IPS-20b (cell line): ENCODE results near the gene NPNT.

Source experiments
- H3K27ac ChIP-seq: one replicate; pipeline ENCODE4 v1.5.1; 2013; ENCODE audit warnings: low read length
- H3K27me3 ChIP-seq: 2 replicates; pipeline ENCODE4 v1.6.1; 2013; ENCODE audit warnings: mild to moderate bottlenecking, low read length, inconsistent platforms; ENCODE audit not compliant: insufficient read depth
- H3K36me3 ChIP-seq: 2 replicates; pipeline ENCODE4 v1.6.1; 2013; ENCODE audit warnings: low read depth, mild to moderate bottlenecking, inconsistent platforms, low read length, moderate library complexity; ENCODE audit not compliant: insufficient read depth
- H3K4me1 ChIP-seq: 2 replicates; pipeline ENCODE4 v1.6.1; 2013; ENCODE audit warnings: mild to moderate bottlenecking, control low read depth, inconsistent platforms, low read length, moderate library complexity; ENCODE audit not compliant: insufficient read depth
- H3K4me3 ChIP-seq: 2 replicates; pipeline ENCODE4 v1.5.1; 2013; ENCODE audit warnings: mild to moderate bottlenecking, low read length, inconsistent platforms
- H3K9ac ChIP-seq: 2 replicates; pipeline ENCODE4 v1.6.1; 2013; ENCODE audit warnings: low read depth, mild to moderate bottlenecking, inconsistent platforms, low read length, moderate library complexity
- H3K9me3 ChIP-seq: 2 replicates; pipeline ENCODE4 v1.6.1; 2013; ENCODE audit warnings: mild to moderate bottlenecking, low read depth, low read length, inconsistent platforms; ENCODE audit not compliant: insufficient read depth

NPNT gene

DNA sequence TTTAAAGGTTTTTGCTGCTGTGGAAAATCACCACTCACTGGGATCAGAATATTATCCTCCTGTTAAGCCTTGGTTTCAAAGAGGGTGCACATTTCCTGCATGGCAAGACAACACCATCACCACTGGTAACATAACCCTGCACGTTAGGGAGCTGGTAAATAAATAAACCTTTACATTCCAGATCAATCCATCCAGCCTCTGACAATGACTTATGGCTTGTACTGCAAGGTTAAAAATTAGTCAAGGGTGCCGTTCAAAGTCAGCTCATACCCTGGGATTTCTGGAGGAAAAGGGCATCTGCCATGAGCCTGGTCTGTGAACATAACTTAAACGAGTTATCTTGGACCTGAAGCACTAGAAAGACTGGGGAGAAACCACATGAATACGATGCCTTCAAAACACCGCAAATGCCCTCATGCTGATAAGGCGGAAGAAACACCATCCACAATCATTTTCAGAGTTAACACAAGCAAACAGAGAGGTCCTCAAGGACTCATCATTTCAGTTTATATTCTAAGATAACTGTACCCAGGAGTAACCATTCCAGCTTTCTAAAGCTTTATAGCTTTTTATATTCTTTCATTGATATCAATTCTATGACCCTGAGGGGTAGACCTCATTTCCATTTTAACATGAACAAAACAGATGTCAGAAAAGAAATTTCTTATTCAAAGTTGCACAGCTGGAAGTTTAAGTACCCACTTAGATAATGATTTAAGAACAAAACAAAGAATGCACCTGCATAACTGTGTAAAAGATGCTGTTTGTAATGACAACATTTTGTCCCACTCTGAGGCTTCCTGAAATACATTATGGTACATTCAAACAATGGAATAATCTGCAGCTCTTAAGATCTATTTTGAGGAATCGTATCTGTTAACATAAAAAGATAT is 103.1 kb downstream of the NPNT start:
- H3K36me3 ChIP-seq, result no peaks in the 10 kb centered on the region

DNA sequence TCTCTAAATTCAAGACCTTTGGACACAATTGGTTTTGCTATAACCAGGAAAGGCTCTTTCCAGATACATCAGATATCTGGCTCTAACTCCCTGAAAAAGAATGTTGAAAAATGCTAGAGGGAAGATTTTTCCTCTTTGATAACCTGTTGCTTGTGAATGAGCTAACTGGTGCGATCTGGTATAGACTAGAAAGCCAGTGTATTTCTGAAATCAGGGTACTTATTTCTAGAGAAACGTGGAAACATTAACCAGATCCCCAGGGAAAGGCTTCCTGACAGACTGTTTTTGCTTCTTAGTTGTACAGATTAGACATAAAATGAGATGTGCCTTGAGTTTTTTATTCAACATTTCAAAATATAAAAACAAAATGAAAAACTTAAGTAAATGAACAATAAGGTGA is 107.7 kb downstream of the NPNT start:
- H3K27me3 ChIP-seq, result no peaks in the 10 kb centered on the region
- H3K4me1 ChIP-seq, result peaks cover 8% of the 10 kb centered on the region; the same call in 1 of the 2 replicates
- no peak overlapping the region for H3K27ac ChIP-seq

More for the DNA sequence above, 103.1 kb downstream of the NPNT start:
- Histone ChIP-seq H3K9me3 (no peaks in the 10 kb centered on the region), H3K4me1 (peaks cover 8% of the 10 kb centered on the region; the same call in 1 of the 2 replicates), H3K27me3 (no peaks in the 10 kb centered on the region), H3K27ac (no peak overlapping the region), H3K4me3 (no peak overlapping the region), H3K9ac (no peak overlapping the region)

DNA sequence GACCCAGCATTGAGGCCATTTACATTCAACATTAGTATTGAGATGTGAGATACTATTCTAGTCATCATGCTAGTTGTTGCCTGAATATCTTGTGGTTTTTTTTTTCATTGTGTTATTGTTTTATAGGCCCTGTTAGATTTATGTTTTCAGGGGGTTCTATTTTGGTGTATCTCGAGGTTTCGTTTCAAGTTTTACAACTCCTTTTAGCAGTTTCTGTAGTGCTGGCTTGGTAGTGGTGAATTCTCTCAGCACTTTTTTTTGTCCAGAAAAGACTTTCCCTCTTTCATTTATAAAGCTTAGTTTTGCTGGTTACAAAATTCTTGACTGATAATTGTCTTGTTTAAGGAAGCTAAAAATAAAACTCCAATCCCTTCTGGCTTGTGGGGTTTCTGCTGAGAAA is 115.5 kb downstream of the NPNT start:
- no peaks in the 10 kb centered on the region for H3K27me3 ChIP-seq
- H3K9ac ChIP-seq, result no peak overlapping the region
- no peak overlapping the region for H3K4me3 ChIP-seq
- no peaks in the 10 kb centered on the region; the same call in 1 of the 2 replicates for H3K9me3 ChIP-seq
- H3K27ac ChIP-seq, result no peak overlapping the region
- H3K36me3 ChIP-seq, result no peaks in the 10 kb centered on the region
- no peaks in the 10 kb centered on the region for H3K4me1 ChIP-seq

More for the DNA sequence above, 107.7 kb downstream of the NPNT start:
- Histone ChIP-seq H3K9me3 (no peaks in the 10 kb centered on the region), H3K4me3 (no peak overlapping the region), H3K9ac (no peak overlapping the region), H3K36me3 (no peaks in the 10 kb centered on the region)

DNA sequence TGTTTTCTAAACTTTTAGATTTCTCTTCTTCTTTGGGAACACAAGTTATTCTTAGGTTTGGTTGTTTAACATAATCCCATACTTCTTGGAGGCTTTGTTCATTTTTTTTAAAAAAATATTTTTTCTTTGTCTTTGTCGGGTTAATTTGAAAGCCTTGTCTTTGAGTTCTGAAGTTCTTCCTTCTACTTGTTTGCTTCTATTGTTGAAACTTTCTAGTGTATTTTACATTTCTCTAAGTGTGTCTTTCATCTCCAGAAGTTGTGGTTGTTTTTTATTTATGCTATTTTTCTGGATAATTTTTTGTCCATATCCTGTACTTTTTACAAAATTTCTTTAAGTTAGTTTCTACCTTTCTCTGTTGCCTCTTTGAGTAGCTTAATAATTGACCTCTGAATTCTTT is 116.1 kb downstream of the NPNT start:
- H3K27me3 ChIP-seq, result no peaks in the 10 kb centered on the region
- no peak overlapping the region for H3K27ac ChIP-seq
- no peak overlapping the region for H3K9ac ChIP-seq
- H3K4me1 ChIP-seq, result no peaks in the 10 kb centered on the region
- no peak overlapping the region for H3K4me3 ChIP-seq
- no peaks in the 10 kb centered on the region for H3K36me3 ChIP-seq
- H3K9me3 ChIP-seq, result no peaks in the 10 kb centered on the region; the same call in 1 of the 2 replicates

DNA sequence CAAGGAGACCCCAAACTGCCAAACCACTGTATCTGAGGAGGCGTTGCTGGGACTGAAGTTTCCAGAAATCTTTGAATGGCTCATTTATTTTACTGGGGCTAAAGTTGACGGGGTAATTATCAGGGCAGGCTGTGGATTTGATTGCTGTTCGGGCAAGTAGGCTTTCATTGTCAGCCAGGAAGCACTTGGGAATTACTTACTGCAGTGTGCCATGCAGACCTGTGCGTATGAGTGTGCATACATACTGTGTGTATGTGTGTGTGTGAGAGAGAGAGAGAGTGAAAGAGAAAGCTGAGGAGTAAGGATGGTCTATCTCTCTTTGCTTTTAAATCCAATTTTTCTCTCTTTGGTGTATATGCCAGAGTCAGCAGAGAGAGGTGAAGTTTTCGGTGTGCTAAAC is 122.7 kb downstream of the NPNT start:
- H3K36me3 ChIP-seq, result no peaks in the 10 kb centered on the region
- no peaks in the 10 kb centered on the region; the same call in 1 of the 2 replicates for H3K9me3 ChIP-seq
- H3K9ac ChIP-seq, result no peak overlapping the region
- no peak overlapping the region for H3K27ac ChIP-seq
- H3K27me3 ChIP-seq, result no peaks in the 10 kb centered on the region
- no peak overlapping the region for H3K4me3 ChIP-seq
- no peaks in the 10 kb centered on the region for H3K4me1 ChIP-seq

DNA sequence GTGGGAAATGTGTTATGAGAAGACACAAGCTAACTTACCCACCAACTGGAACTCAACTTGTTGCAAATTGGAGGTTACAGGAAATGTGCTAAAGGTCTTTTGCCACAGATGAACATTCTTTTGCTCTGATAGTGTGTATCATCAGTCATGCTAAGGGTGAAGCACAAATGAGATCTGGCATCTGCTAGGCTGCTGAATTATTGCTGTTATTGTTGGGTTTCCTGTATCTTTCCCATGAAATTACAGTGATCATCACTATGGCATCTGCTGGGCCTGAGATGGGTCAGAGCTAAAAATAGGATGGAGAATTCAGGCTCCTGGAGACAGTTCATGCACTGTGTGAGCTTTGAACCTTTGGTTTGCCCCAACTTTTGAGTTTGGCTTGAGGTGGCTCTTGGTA is 124.5 kb downstream of the NPNT start:
- no peaks in the 10 kb centered on the region for H3K4me1 ChIP-seq
- H3K36me3 ChIP-seq, result no peaks in the 10 kb centered on the region
- H3K9ac ChIP-seq, result no peak overlapping the region
- H3K9me3 ChIP-seq, result no peaks in the 10 kb centered on the region
- H3K27me3 ChIP-seq, result no peaks in the 10 kb centered on the region
- no peak overlapping the region for H3K4me3 ChIP-seq
- H3K27ac ChIP-seq, result no peak overlapping the region
